CD14-positive monocyte (primary cell): ENCODE data around the gene HSF2. TPM values are rescaled to one million over a fixed set of nuclear protein-coding genes. Genes with fewer than 3 reads are reported as not detected.

Experiments used
- DNase-seq, 3 donors: peaks; one replicate each; pipeline ENCODE4 v3.0.0-alpha.2; 2011 to 2022
- H2AFZ ChIP-seq: 2 replicates; pipeline ENCODE4 v1.6.0; 2012; ENCODE audit warnings: mild to moderate bottlenecking, low read depth, low read length, inconsistent platforms; ENCODE audit not compliant: insufficient read depth, poor library complexity, severe bottlenecking
- H3K27ac ChIP-seq, 2 donors: 1 replicate in 1 of 2; 2 replicates in 1 of 2; pipeline ENCODE4 v1.5.1; 2012 to 2013; ENCODE audit warnings: low read length in 2 of 2, control low read depth in 1 of 2, inconsistent platforms in 1 of 2, low read depth in 1 of 2, mild to moderate bottlenecking in 1 of 2
- H3K27me3 ChIP-seq, 2 donors: one replicate each; pipeline versions ENCODE4 v1.6.0 to v1.6.1; 2011 to 2013; ENCODE audit warnings: low read length in 2 of 2; ENCODE audit not compliant: control insufficient read depth in 2 of 2, insufficient read depth in 2 of 2
- H3K36me3 ChIP-seq, 2 donors: replicated peaks in 1 of 2; 1 replicate in 1 of 2; 2 replicates in 1 of 2; pipeline versions ENCODE4 v1.5.1 to v1.6.1; 2012 to 2013; ENCODE audit warnings: low read length in 2 of 2, control low read depth in 1 of 2, inconsistent platforms in 1 of 2, mild to moderate bottlenecking in 1 of 2; ENCODE audit not compliant: insufficient read depth in 2 of 2, control insufficient read depth in 1 of 2
- H3K4me1 ChIP-seq, 2 donors: 1 replicate in 1 of 2; 2 replicates in 1 of 2; pipeline versions ENCODE4 v1.5.1 to v1.6.1; 2012 to 2013; ENCODE audit warnings: low read length in 2 of 2, control low read depth in 1 of 2, inconsistent platforms in 1 of 2, mild to moderate bottlenecking in 1 of 2, moderate library complexity in 1 of 2; ENCODE audit not compliant: insufficient read depth in 2 of 2, control insufficient read depth in 1 of 2
- H3K4me2 ChIP-seq: replicated peaks from 2 replicates; pipeline ENCODE3; 2012; ENCODE audit warnings: low read length, moderate library complexity, mild to moderate bottlenecking; ENCODE audit not compliant: poor library complexity, severe bottlenecking; ENCODE audit errors: extremely low read depth
- H3K4me3 ChIP-seq, 3 experiments: fragments of 200-600 bp in 1 of 3; sonication (generic) in 1 of 3; replicated peaks in 1 of 3; 1 replicate in 2 of 3; 2 replicates in 1 of 3; pipeline ENCODE4 v1.5.1; 2011 to 2013; ENCODE audit warnings: low read length in 3 of 3, mild to moderate bottlenecking in 3 of 3, control low read depth in 2 of 3, low read depth in 2 of 3, inconsistent platforms in 1 of 3, moderate library complexity in 1 of 3
- H3K79me2 ChIP-seq: 2 replicates; pipeline ENCODE4 v1.6.0; 2012; ENCODE audit warnings: mild to moderate bottlenecking, control low read depth, inconsistent platforms, low read length, moderate library complexity; ENCODE audit not compliant: insufficient read depth
- H3K9ac ChIP-seq: 2 replicates; pipeline ENCODE4 v1.6.0; 2017; ENCODE audit warnings: low read length, mild to moderate bottlenecking; ENCODE audit not compliant: insufficient read depth, poor library complexity, severe bottlenecking
- H3K9me3 ChIP-seq, 2 donors: replicated peaks in 1 of 2; 1 replicate in 1 of 2; 2 replicates in 1 of 2; pipeline versions ENCODE4 v1.5.1 to v1.6.1; 2012 to 2013; ENCODE audit warnings: low read length in 2 of 2, control low read depth in 1 of 2; ENCODE audit not compliant: control insufficient read depth in 1 of 2, insufficient read depth in 1 of 2
- H4K20me1 ChIP-seq: 2 replicates; pipeline ENCODE4 v1.6.0; 2012; ENCODE audit warnings: mild to moderate bottlenecking, low read length, control low read depth, moderate library complexity; ENCODE audit not compliant: insufficient read depth
- H3K27ac Mint-ChIP-seq, 7 donors: one replicate each; pipeline ENCODE4 v1.8.0; 2020; ENCODE audit warnings: mild to moderate bottlenecking in 7 of 7, mixed read lengths in 7 of 7, moderate library complexity in 6 of 7, inconsistent platforms in 2 of 7
- H3K27me3 Mint-ChIP-seq, 3 donors: one replicate each; pipeline ENCODE4 v1.8.0; 2021 to 2022; ENCODE audit warnings: low read depth in 3 of 3, mild to moderate bottlenecking in 3 of 3, mixed read lengths in 3 of 3, moderate library complexity in 3 of 3, inconsistent platforms in 1 of 3
- H3K36me3 Mint-ChIP-seq, 2 donors: one replicate each; pipeline ENCODE4 v1.8.0; 2020; ENCODE audit warnings: mixed read lengths in 2 of 2, inconsistent platforms in 1 of 2, mild to moderate bottlenecking in 1 of 2
- H3K4me1 Mint-ChIP-seq: one replicate; pipeline ENCODE4 v1.8.0; 2020; ENCODE audit warnings: mild to moderate bottlenecking, mixed read lengths
- H3K4me3 Mint-ChIP-seq, 2 donors: one replicate each; pipeline ENCODE4 v1.8.0; 2020; ENCODE audit warnings: mild to moderate bottlenecking in 2 of 2, mixed read lengths in 2 of 2, moderate library complexity in 1 of 2
- H3K9me3 Mint-ChIP-seq, 7 donors: one replicate each; pipeline ENCODE4 v1.8.0; 2020 to 2022; ENCODE audit warnings: mixed read lengths in 7 of 7, mild to moderate bottlenecking in 6 of 7, moderate library complexity in 6 of 7, inconsistent platforms in 2 of 7
- WGBS: methylation state at CpG from one replicate; pipeline ENCODE4 v1.1.5; 2013; ENCODE audit warnings: missing lambda C conversion rate; ENCODE audit not compliant: insufficient coverage; 5-methylcytosine and 5-hydroxymethylcytosine counted together
- intact Hi-C, 2 donors: fragments of 100-400 bp; cut with micrococcal nuclease; formaldehyde crosslinking; loops; one replicate each; pipeline versions ENCODE4 v1.15.0 to v1.15.1; 2023
- polyA plus RNA-seq, 3 donors: library from polyadenylated mRNA; depleted of rRNA in 1 of 3; unstranded in 2 of 3; stranded (reverse) in 1 of 3; fragments of 300-500 nt in 2 of 3; fragments of >200 nt in 1 of 3; fragmentation: Illumina TruSeq in 2 of 3; gene quantifications; 1 replicate in 2 of 3; 2 replicates in 1 of 3; pipeline ENCODE4 v1.2.3, GENCODE V29; 2012 to 2021
- TF ChIP-seq, protein P1 (sequence below): fragments of 200-600 bp; IDR thresholded peaks from one replicate; pipeline ENCODE4 v1.8.0; 2022; ENCODE audit warnings: antibody characterized with exemption, mild to moderate bottlenecking

HSF2 gene
- polyA plus RNA-seq, 3 donors, result 2.3 to 8.8 (median 2.6) TPM

DNA sequence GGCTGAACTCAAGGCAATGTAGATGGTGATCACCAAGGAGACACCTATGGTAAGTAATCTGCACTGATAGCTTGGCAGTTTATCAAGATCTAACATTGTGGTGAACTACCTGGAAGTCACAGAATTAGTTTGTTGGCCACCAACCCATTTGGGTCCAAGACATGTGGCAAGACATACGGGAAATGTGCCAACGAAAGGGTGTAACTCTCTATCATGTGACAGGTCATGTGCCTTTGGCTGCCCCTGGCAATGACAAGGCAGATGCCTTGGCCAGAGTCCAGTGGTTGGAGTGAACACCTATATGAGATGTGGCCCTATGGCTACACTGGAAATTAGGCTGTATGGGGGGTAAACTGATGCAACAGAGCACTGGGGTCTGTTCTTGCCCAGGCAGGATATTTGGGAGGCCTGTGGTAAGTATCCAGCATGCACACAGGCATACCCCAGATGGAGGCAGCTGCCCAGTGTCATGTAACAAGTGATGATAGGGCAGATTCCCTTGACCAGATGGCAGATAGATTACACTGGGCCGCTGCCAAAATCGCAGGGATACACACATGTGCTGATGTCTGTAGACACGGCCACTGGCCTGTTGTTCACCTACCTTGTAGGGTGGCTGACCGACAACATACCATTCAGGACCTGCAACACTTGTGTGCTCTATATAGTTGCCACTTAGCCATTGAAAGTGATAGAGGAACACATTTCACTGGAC lies 35.5 kb upstream of the HSF2 start:
- 82% methylated on average over 6 of the region's 6 CpGs for WGBS
- intact Hi-C loops, result no loop called here
- no peak overlapping the region for H2AFZ ChIP-seq
- no peaks in the 10 kb centered on the region for H3K4me1 ChIP-seq
- no peaks in the 10 kb centered on the region for H3K36me3 ChIP-seq
- no peak overlapping the region for H3K4me3 ChIP-seq
- no peak overlapping the region for H3K4me2 ChIP-seq
- Mint-ChIP-seq H3K9me3 (peaks cover 2 to 20% (median 4%) of the 10 kb centered on the region in 7 donors), H3K27ac (no peak overlapping the region), H3K4me1 (no peaks in the 10 kb centered on the region), H3K27me3 (peaks cover 2 to 4% (median 3%) of the 10 kb centered on the region in 3 donors), H3K36me3 (no peaks in the 10 kb centered on the region), H3K4me3 (no peak overlapping the region)
- DNase-seq, result no peak
- no peaks in the 10 kb centered on the region for H3K79me2 ChIP-seq
- H3K27me3 ChIP-seq, result peaks cover 0 to 2% of the 10 kb centered on the region in 2 donors
- H4K20me1 ChIP-seq, result no peaks in the 10 kb centered on the region
- peaks cover 0 to 12% of the 10 kb centered on the region in 2 donors for H3K9me3 ChIP-seq
- no peak overlapping the region for H3K9ac ChIP-seq
- no peak overlapping the region for H3K27ac ChIP-seq
- TF ChIP-seq, protein P1, sequence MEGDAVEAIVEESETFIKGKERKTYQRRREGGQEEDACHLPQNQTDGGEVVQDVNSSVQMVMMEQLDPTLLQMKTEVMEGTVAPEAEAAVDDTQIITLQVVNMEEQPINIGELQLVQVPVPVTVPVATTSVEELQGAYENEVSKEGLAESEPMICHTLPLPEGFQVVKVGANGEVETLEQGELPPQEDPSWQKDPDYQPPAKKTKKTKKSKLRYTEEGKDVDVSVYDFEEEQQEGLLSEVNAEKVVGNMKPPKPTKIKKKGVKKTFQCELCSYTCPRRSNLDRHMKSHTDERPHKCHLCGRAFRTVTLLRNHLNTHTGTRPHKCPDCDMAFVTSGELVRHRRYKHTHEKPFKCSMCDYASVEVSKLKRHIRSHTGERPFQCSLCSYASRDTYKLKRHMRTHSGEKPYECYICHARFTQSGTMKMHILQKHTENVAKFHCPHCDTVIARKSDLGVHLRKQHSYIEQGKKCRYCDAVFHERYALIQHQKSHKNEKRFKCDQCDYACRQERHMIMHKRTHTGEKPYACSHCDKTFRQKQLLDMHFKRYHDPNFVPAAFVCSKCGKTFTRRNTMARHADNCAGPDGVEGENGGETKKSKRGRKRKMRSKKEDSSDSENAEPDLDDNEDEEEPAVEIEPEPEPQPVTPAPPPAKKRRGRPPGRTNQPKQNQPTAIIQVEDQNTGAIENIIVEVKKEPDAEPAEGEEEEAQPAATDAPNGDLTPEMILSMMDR, result no peak

DNA sequence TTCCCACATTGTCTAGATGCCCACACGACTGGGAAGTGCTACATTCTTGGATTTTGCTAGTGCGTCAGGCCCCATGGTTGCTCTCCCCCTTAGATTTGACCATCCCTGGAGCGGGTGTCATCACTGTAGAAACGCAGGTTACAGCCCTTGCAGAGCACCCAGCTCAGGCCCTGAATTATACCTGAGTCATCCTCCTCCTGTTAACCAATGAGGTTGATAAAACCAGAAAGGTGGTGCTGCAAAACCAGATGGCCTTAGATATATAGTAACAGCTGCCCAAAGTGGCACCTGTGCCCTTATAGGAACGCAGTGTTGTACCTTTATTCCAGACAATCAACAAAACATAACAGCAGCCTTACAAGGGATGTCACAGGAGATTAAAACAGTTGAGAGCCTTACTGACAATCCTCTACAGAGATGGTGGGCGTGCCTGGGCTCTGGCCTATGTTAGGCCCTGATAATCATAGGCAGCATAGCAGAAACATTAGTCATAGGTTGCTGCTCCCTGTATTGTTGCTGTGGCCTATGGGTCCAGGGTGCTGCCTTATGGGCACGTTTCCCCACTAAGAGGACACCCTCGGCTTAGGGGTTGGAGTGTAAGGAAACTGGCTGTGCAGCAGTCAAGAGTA lies 33.6 kb upstream of the HSF2 start:
- no peak overlapping the region for H3K27ac ChIP-seq
- TF ChIP-seq, protein P1, result no peak
- H3K4me1 ChIP-seq, result no peaks in the 10 kb centered on the region
- H3K9ac ChIP-seq, result no peak overlapping the region
- no peaks in the 10 kb centered on the region for H3K36me3 ChIP-seq
- H2AFZ ChIP-seq, result no peak overlapping the region
- DNase-seq, result no peak
- H3K4me1 Mint-ChIP-seq, result no peaks in the 10 kb centered on the region
- H3K79me2 ChIP-seq, result no peaks in the 10 kb centered on the region
- peaks cover 0 to 2% of the 10 kb centered on the region in 2 donors for H3K27me3 ChIP-seq
- peaks cover 0 to 20% (median 4%) of the 10 kb centered on the region in 7 donors for H3K9me3 Mint-ChIP-seq
- no peak overlapping the region for H3K4me3 Mint-ChIP-seq
- H3K36me3 Mint-ChIP-seq, result no peaks in the 10 kb centered on the region
- 88% methylated on average over 6 of the region's 8 CpGs for WGBS
- no peak overlapping the region for H3K4me3 ChIP-seq
- H3K27ac Mint-ChIP-seq, result no peak overlapping the region
- H4K20me1 ChIP-seq, result no peaks in the 10 kb centered on the region
- peaks cover 0 to 4% (median 2%) of the 10 kb centered on the region in 3 donors for H3K27me3 Mint-ChIP-seq
- intact Hi-C loops, result no loop called here
- peaks cover 0 to 12% of the 10 kb centered on the region in 2 donors for H3K9me3 ChIP-seq
- H3K4me2 ChIP-seq, result no peak overlapping the region
